GM12872 (cell line): Measurements from ENCODE around the gene MAN1A1.

Experiments used
- CTCF ChIP-seq: IDR thresholded peaks from 3 replicates; pipeline ENCODE4 v1.5.1; 2011; ENCODE audit warnings: low read depth, mild to moderate bottlenecking, low read length, moderate library complexity; ENCODE audit not compliant: insufficient read depth

MAN1A1 gene

DNA sequence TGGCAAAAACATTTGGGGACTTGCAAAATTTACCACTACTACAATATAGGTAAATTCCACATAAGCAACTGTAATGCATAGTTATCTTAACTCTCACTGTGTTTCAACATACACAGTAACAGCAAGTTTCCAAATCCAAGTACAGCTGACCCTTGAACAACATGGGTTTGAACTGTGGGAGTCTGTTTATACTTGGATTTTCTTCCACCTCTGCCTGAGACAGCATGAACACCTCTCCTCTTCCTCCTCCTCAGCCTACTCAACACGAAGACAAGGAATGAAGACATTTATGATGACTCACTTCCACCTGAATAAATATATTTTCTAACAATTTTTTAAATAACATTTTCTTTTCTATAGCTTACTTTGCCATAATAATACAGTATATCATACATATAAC is 25.6 kb downstream of the MAN1A1 start:
- TF ChIP-seq CTCF: no peak

- TF ChIP-seq CTCF: no peak
Observed at GRCh38 chr6:119323478-119323877, 26.1 kb downstream of the MAN1A1 start.

DNA sequence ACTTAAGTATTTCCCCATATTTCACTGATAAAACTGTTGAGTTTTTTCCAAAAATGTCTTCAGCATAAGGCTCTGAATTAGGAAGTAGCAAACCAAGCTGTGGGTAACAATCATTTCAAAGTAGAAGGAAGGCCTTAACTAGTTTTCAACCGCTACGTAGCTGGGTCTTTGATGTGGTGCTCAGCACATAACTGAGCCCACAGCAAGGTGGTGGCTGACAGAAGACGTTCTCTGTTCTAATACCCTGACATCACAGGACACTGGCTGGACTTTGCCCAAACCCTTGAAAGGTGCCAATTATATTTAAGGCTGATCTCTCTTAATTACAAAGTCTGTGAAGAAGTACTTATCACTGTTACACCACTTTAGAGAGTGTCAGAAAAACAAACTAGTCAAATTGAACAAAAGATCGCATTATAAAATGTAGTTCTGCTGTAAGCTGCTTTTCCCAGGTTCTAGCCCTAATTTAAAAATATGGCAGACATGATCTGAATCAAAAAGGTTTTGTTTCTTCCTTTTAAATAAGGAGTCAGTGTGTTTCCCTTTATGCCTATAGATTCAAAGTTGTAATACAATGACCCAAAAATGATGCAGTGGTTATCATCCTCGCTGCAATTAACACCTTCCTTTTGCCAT is 26.7 kb downstream of the MAN1A1 start:
- TF ChIP-seq CTCF: no peak

DNA sequence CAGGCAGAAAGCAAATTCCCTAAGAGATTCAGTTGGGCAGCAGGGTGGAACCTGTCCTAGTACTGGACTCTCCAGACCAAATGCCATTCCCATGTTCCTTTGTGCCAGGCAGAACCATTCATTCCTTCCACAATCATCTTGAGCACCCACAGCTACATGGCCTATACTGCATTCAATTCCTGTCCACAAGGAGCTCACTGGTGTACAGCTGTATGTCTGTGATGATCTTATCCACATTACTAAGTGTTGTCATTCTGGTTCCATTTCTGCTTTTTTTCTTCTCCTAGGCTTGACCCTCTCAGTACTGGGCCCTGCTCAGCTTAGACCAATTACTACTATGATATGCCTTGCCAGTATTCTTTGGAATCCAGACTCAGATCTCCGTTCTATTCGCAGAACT is 27.5 kb downstream of the MAN1A1 start:
- TF ChIP-seq CTCF: no peak

DNA sequence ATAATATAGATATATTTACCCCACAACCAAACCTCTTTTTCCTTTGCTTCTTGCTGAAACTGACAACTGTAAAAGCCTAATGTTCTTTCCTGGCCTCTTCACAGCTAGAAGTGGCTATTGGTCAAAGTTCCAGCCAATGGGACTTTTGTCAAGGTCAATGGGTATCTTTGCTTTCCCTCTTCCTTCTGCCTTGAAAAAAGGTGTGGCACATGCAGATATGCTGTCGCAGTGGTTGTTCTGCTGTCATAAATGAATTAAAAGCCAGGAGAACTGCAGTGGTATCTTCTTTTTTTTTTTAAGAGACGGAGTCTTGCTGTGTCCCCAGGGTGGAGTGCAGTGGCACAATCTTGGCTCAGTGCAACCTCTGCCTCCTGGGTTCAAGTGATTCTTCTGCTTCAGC is 29.9 kb downstream of the MAN1A1 start:
- no peak for TF ChIP-seq CTCF

- no peak for TF ChIP-seq CTCF
Observed at GRCh38 chr6:119318730-119319129, 30.8 kb downstream of the MAN1A1 start.

GRCh38 chr6:119318176-119318575 is 31.4 kb downstream of the MAN1A1 start:
- no peak for TF ChIP-seq CTCF
